Endothelial cell of hepatic sinusoid (primary cell): Measurements from ENCODE around the gene CBLN3.
"Not testable (repeated sequence)": the region's sequence is repeated elsewhere in the genome, so short reads cannot be mapped to it uniquely, and the experiment has no call there.

Experiments used
- in situ Hi-C: cut with HindIII; loops from 2 replicates; pipeline ENCODE4 v1.10.0; 2017; ENCODE audit warnings: low sequenced_read_pairs

The CBLN3 gene

GRCh38 chr14:24388474-24389179 lies 40.8 kb downstream of the CBLN3 start:
- in situ Hi-C loops: no loop called here

- in situ Hi-C loops: not testable (repeated sequence)
These were observed 41.9 kb downstream of the CBLN3 start for GRCh38 chr14:24387579-24387978.

DNA sequence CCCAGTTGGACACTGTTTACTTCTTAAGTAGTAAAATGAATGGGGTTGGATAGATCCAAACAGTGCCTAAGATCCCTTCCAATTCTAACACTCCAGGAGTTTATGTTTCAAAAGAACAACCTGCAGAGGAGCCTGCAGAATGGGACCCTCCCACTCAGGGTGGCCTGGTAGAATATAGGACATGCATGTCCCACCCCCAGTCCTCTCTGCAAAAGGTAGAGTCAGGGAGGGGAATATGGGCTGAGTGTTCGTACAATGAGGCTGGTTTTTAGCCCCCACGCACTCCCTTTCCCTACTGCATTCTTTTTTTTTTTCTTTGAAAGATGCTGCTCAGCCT lies 42.5 kb downstream of the CBLN3 start:
- in situ Hi-C loops: no loop called here

DNA sequence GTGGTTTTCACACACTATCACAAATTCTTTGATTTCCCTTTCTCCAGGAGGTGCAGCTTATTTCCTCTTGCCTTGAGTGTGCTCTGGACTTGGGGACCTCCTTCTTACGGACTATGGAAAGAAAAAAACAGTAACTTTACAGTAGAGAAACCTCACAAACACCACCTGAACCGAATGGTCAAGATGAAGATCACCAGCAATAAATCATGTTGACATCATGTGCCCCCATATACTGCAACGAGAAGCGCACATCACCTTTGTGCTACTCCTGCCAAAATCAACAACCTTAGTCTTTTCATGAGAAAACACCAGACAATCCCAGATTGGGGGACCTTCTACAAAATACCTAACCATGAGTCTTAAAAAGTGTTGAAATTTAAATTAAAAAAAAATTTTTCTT lies 43.9 kb downstream of the CBLN3 start:
- in situ Hi-C loops: no loop called here

- in situ Hi-C loops: no loop called here
These were observed 45.3 kb downstream of the CBLN3 start for GRCh38 chr14:24384169-24384568.

GRCh38 chr14:24382064-24382371 lies 47.5 kb downstream of the CBLN3 start:
- in situ Hi-C loops: no loop called here

- in situ Hi-C loops: no loop called here
These were observed 48.0 kb downstream of the CBLN3 start for GRCh38 chr14:24381363-24382063.

GRCh38 chr14:24379907-24380730 lies 49.3 kb downstream of the CBLN3 start:
- in situ Hi-C loops: no loop called here

GRCh38 chr14:24378981-24379906 lies 50.2 kb downstream of the CBLN3 start:
- in situ Hi-C loops: no loop called here

DNA sequence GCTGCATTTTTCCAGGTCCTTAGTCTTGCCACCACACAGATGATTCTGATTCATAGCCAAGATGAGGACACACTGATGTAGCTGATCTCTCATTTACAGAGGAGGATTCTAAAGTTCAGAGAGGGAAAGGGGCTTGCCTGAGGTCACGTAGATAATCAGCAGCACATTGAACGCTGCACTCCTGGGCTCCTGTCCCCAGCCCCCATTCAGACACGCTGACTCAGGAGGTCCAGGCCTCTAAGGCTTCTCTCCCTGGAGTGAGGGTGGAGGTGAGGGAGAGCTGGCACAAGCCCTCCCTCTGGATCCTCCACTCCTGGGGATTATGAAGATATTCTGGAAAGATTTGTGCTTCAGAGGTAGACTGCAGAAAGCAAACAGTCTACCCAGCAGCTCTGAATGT lies 51.1 kb downstream of the CBLN3 start:
- in situ Hi-C loops: no loop called here

DNA sequence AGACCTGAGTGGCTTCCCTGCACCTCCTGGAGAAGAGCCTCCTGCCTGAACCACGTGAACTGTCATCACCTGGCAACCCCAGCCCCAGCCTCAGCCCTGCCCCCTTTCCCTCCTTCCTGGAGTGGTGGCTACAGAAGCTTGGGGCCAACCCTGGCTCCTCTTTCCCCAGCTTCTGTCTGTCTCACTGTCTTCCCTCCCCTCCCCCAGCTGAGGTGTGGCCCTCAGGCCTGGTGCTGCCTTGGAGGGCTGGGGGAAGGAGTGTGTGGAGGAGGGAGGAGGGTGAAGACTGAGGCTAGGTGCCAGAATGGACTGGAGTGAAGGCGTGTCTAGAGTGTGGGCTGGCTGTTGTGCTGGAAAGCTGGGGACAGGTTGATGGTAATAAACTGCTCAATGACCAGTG lies 51.8 kb downstream of the CBLN3 start:
- in situ Hi-C loops: no loop called here

- in situ Hi-C loops: no loop called here
These were observed 52.3 kb downstream of the CBLN3 start for GRCh38 chr14:24377126-24377525.
